Nephron progenitor cell (in vitro differentiated cells): ENCODE data around the gene PTPRO.

Experiments used
- DNase-seq: peaks from one replicate; pipeline ENCODE4 v3.0.0; 2021
- H3K27ac Mint-ChIP-seq: 2 replicates; pipeline ENCODE4 v1.8.0; 2021; ENCODE audit warnings: mild to moderate bottlenecking, moderate library complexity, mixed read lengths
- H3K27me3 Mint-ChIP-seq: 2 replicates; pipeline ENCODE4 v1.8.0; 2021; ENCODE audit warnings: mild to moderate bottlenecking, low read depth, mixed read lengths; ENCODE audit not compliant: poor library complexity
- H3K36me3 Mint-ChIP-seq: 2 replicates; pipeline ENCODE4 v1.8.0; 2021; ENCODE audit warnings: low read depth, mixed read lengths
- H3K4me1 Mint-ChIP-seq: 2 replicates; pipeline ENCODE4 v1.8.0; 2021; ENCODE audit warnings: mixed read lengths
- H3K4me3 Mint-ChIP-seq: 2 replicates; pipeline ENCODE4 v1.8.0; 2021; ENCODE audit warnings: mild to moderate bottlenecking, moderate library complexity, mixed read lengths
- H3K9me3 Mint-ChIP-seq: 2 replicates; pipeline ENCODE4 v1.8.0; 2021; ENCODE audit warnings: mild to moderate bottlenecking, moderate library complexity, mixed read lengths
- CTCF ChIP-seq: fragments of 200-600 bp; sonication (generic); IDR thresholded peaks from 2 replicates; pipeline ENCODE4 v1.5.0; 2021; ENCODE audit warnings: antibody characterized with exemption

Gene PTPRO

GRCh38 chr12:15477761-15478160 is 155.5 kb downstream of the PTPRO start:
- peaks cover 5% of the 10 kb centered on the region for H3K9me3 Mint-ChIP-seq
- peaks cover 16% of the 10 kb centered on the region for H3K4me1 Mint-ChIP-seq
- TF ChIP-seq CTCF: no peak
- H3K36me3 Mint-ChIP-seq: peaks cover 5% of the 10 kb centered on the region
- H3K27me3 Mint-ChIP-seq: no peaks in the 10 kb centered on the region
- no peak for DNase-seq
- H3K4me3 Mint-ChIP-seq: no peak overlapping the region
- no peak overlapping the region for H3K27ac Mint-ChIP-seq

- Mint-ChIP-seq H3K4me1 (peaks cover 3% of the 10 kb centered on the region), H3K36me3 (no peaks in the 10 kb centered on the region), H3K4me3 (no peak overlapping the region), H3K27ac (no peak overlapping the region), H3K9me3 (no peaks in the 10 kb centered on the region), H3K27me3 (no peaks in the 10 kb centered on the region)
- no peak for DNase-seq
- no peak for TF ChIP-seq CTCF
Measured at GRCh38 chr12:15481846-15482245, 159.5 kb downstream of the PTPRO start.

- H3K36me3 Mint-ChIP-seq: no peaks in the 10 kb centered on the region
- H3K9me3 Mint-ChIP-seq: no peaks in the 10 kb centered on the region
- TF ChIP-seq CTCF: no peak
- no peaks in the 10 kb centered on the region for H3K27me3 Mint-ChIP-seq
- no peaks in the 10 kb centered on the region for H3K4me1 Mint-ChIP-seq
- no peak overlapping the region for H3K4me3 Mint-ChIP-seq
- H3K27ac Mint-ChIP-seq: no peak overlapping the region
- DNase-seq: no peak
Measured at GRCh38 chr12:15485466-15485865, 163.2 kb downstream of the PTPRO start.

- peaks cover 2% of the 10 kb centered on the region for H3K36me3 Mint-ChIP-seq
- H3K9me3 Mint-ChIP-seq: peaks cover 1% of the 10 kb centered on the region
- no peak for DNase-seq
- H3K4me1 Mint-ChIP-seq: no peaks in the 10 kb centered on the region
- no peak overlapping the region for H3K27ac Mint-ChIP-seq
- no peak overlapping the region for H3K4me3 Mint-ChIP-seq
- TF ChIP-seq CTCF: no peak
- H3K27me3 Mint-ChIP-seq: no peaks in the 10 kb centered on the region
Measured at GRCh38 chr12:15486859-15487258, 164.6 kb downstream of the PTPRO start.

- no peak for DNase-seq
- peaks cover 5% of the 10 kb centered on the region for H3K4me1 Mint-ChIP-seq
- no peak overlapping the region for H3K4me3 Mint-ChIP-seq
- H3K9me3 Mint-ChIP-seq: peaks cover 14% of the 10 kb centered on the region
- H3K36me3 Mint-ChIP-seq: peaks cover 4% of the 10 kb centered on the region
- TF ChIP-seq CTCF: no peak
- H3K27ac Mint-ChIP-seq: no peak overlapping the region
- H3K27me3 Mint-ChIP-seq: no peaks in the 10 kb centered on the region
Measured at GRCh38 chr12:15488481-15488880, 166.2 kb downstream of the PTPRO start.

- TF ChIP-seq CTCF: no peak
- Mint-ChIP-seq H3K4me3 (peak overlapping the region; percentile 32), H3K4me1 (peaks cover 43% of the 10 kb centered on the region), H3K27ac (peak overlapping the region; percentile 92), H3K27me3 (no peaks in the 10 kb centered on the region), H3K36me3 (peaks cover 4% of the 10 kb centered on the region), H3K9me3 (peaks cover 14% of the 10 kb centered on the region)
- no peak for DNase-seq
Measured at GRCh38 chr12:15494329-15495046, 172.2 kb downstream of the PTPRO start.
